PC-9 (cell line): ENCODE measurements around the gene NGEF. TPM values are rescaled to one million over a fixed set of nuclear protein-coding genes. Genes with fewer than 3 reads are reported as not detected.

Source experiments
- BruUV-seq: library from RNA; stranded (reverse); fragments of 400-500 nt; replicated peaks from 2 replicates; lab custom pipeline; 2021; lab: Mats Ljungman, UMichigan
- CTCF ChIA-PET: fragments of 300-600 bp; sonication (Branson Sonifier 250); formaldehyde crosslinking; loops from one replicate; lab custom pipeline; 2022; ENCODE audit warnings: antibody characterized with exemption; lab: Charles Lee
- POLR2A ChIA-PET: fragments of 300-600 bp; sonication (Branson Sonifier 250); formaldehyde crosslinking; loops from one replicate; lab custom pipeline; 2022; ENCODE audit warnings: antibody characterized with exemption; ENCODE audit not compliant: unreplicated experiment; lab: Charles Lee
- DNase-seq, 2 experiments: peaks; one replicate each; pipeline versions ENCODE4 v3.0.0 to v3.0.0-alpha.2; 2015 to 2022; ENCODE audit warnings: mixed read lengths in 1 of 2
- H2AFZ ChIP-seq: fragments of 200-600 bp; sonication (generic); 2 replicates; pipeline ENCODE4 v1.8.1; 2017; ENCODE audit warnings: antibody characterized with exemption
- H3F3A ChIP-seq: fragments of 200-600 bp; sonication (generic); 2 replicates; pipeline ENCODE4 v1.8.1; 2017; ENCODE audit warnings: antibody characterized with exemption, mild to moderate bottlenecking, low read depth; ENCODE audit not compliant: insufficient read depth
- H3K27ac ChIP-seq: fragments of 200-600 bp; sonication (generic); 2 replicates; pipeline ENCODE4 v1.6.1; 2016; ENCODE audit warnings: mixed run types
- H3K27me3 ChIP-seq: fragments of 200-600 bp; sonication (generic); 2 replicates; pipeline ENCODE4 v1.6.1; 2016; ENCODE audit warnings: low read depth, mixed run types; ENCODE audit not compliant: insufficient read depth
- H3K36me3 ChIP-seq: fragments of 200-600 bp; sonication (generic); 2 replicates; pipeline ENCODE4 v1.6.1; 2016; ENCODE audit warnings: low read depth, mixed run types
- H3K4me1 ChIP-seq: fragments of 200-600 bp; sonication (generic); replicated peaks from 2 replicates; pipeline ENCODE4 v1.6.1; 2016; ENCODE audit warnings: mixed run types; ENCODE audit not compliant: insufficient read depth
- H3K4me2 ChIP-seq: fragments of 200-600 bp; sonication (generic); 2 replicates; pipeline ENCODE4 v1.6.1; 2017; ENCODE audit warnings: mixed run types
- H3K4me3 ChIP-seq: fragments of 200-600 bp; sonication (generic); 2 replicates; pipeline ENCODE4 v1.6.1; 2016; ENCODE audit warnings: mixed run types
- H3K79me2 ChIP-seq: fragments of 200-600 bp; sonication (generic); 2 replicates; pipeline ENCODE4 v1.6.1; 2017; ENCODE audit warnings: low read depth, mixed run types
- H3K9me2 ChIP-seq: fragments of 200-600 bp; sonication (generic); 2 replicates; pipeline ENCODE4 v1.8.1; 2017; ENCODE audit warnings: mild to moderate bottlenecking; ENCODE audit not compliant: insufficient read depth
- H3K9me3 ChIP-seq: fragments of 200-600 bp; sonication (generic); 2 replicates; pipeline ENCODE4 v1.8.1; 2016; ENCODE audit warnings: low read depth; ENCODE audit not compliant: insufficient read depth
- H4K20me1 ChIP-seq: fragments of 200-600 bp; sonication (generic); 2 replicates; pipeline ENCODE4 v1.8.1; 2017; ENCODE audit not compliant: insufficient read depth
- CTCF ChIP-seq: fragments of 200-600 bp; sonication (generic); conservative IDR thresholded peaks from 2 replicates; pipeline ENCODE4 v1.6.1; 2017; ENCODE audit warnings: mixed run types, antibody characterized with exemption, mild to moderate bottlenecking, moderate library complexity
- EZH2 ChIP-seq: fragments of 200-600 bp; sonication (generic); IDR thresholded peaks from 2 replicates; pipeline ENCODE4 v1.8.0; 2017; ENCODE audit warnings: antibody characterized with exemption, low read depth
- intact Hi-C: fragments of 100-400 bp; cut with micrococcal nuclease; formaldehyde crosslinking; loops from one replicate; pipeline ENCODE4 v1.10.0; 2022; ENCODE audit not compliant: unreplicated experiment
- total RNA-seq: library from RNA; stranded (reverse); gene quantifications from 2 replicates; pipeline ENCODE4 v1.2.3, GENCODE V29; 2021

The NGEF gene
- total RNA-seq, 1 experiment from 2014 or later, result 55.3 TPM

- peaks cover 8% of the 10 kb centered on the region; the same call in 1 of the 2 replicates for H3F3A ChIP-seq
- H3K4me2 ChIP-seq, result no peak overlapping the region
- no peaks in the 10 kb centered on the region for H3K27me3 ChIP-seq
- H3K79me2 ChIP-seq, result no peaks in the 10 kb centered on the region
- H3K27ac ChIP-seq, result no peak overlapping the region
- intact Hi-C loops, result no loop called here
- no peaks in the 10 kb centered on the region for H3K9me3 ChIP-seq
- no peaks in the 10 kb centered on the region for H3K9me2 ChIP-seq
- no peak overlapping the region for H3K4me3 ChIP-seq
- BruUV-seq, result no TSS peak
- H3K36me3 ChIP-seq, result no peaks in the 10 kb centered on the region
- no peak overlapping the region for H2AFZ ChIP-seq
- no peaks in the 10 kb centered on the region for H3K4me1 ChIP-seq
- CTCF ChIA-PET, result no interaction called here
- no peak for TF ChIP-seq EZH2
- TF ChIP-seq CTCF, result no peak
- POLR2A ChIA-PET, result interaction anchor here (0.6 kb wide), 1 partner anchor 374 kb away, joined by 7 read pairs; no protein-coding TSS in a partner anchor
- H4K20me1 ChIP-seq, result no peaks in the 10 kb centered on the region
- no peak for DNase-seq
Measured at GRCh38 chr2:232869138-232870017, 143.7 kb downstream of the NGEF start.

GRCh38 chr2:232866104-232866503 is 147.0 kb downstream of the NGEF start:
- no TSS peak for BruUV-seq
- H3K4me1 ChIP-seq, result no peaks in the 10 kb centered on the region
- no peak overlapping the region for H2AFZ ChIP-seq
- POLR2A ChIA-PET, result interaction anchor here (0.6 kb wide), 1 partner anchor 386 kb away, joined by 4 read pairs; the partner anchor contains the start of gene ATG16L1
- H3K9me3 ChIP-seq, result no peaks in the 10 kb centered on the region
- TF ChIP-seq CTCF (no peak), EZH2 (no peak)
- no peaks in the 10 kb centered on the region; the same call in 1 of the 2 replicates for H4K20me1 ChIP-seq
- no peak overlapping the region for H3K4me2 ChIP-seq
- intact Hi-C loops, result no loop called here
- H3K4me3 ChIP-seq, result no peak overlapping the region
- H3F3A ChIP-seq, result peaks cover 5% of the 10 kb centered on the region; the same call in 1 of the 2 replicates
- H3K27me3 ChIP-seq, result no peaks in the 10 kb centered on the region
- DNase-seq, result no peak
- no peaks in the 10 kb centered on the region for H3K79me2 ChIP-seq
- H3K27ac ChIP-seq, result no peak overlapping the region
- no peaks in the 10 kb centered on the region for H3K9me2 ChIP-seq
- H3K36me3 ChIP-seq, result no peaks in the 10 kb centered on the region
- CTCF ChIA-PET, result no interaction called here

- Histone ChIP-seq H3K27me3 (no peaks in the 10 kb centered on the region), H3F3A (peaks cover 5% of the 10 kb centered on the region; the same call in 1 of the 2 replicates), H3K9me3 (no peaks in the 10 kb centered on the region), H3K79me2 (no peaks in the 10 kb centered on the region), H3K36me3 (no peaks in the 10 kb centered on the region), H3K4me2 (no peak overlapping the region), H3K9me2 (no peaks in the 10 kb centered on the region), H3K4me3 (no peak overlapping the region), H2AFZ (no peak overlapping the region), H3K27ac (no peak overlapping the region), H4K20me1 (no peaks in the 10 kb centered on the region; the same call in 1 of the 2 replicates), H3K4me1 (no peaks in the 10 kb centered on the region)
- no peak for DNase-seq
- POLR2A ChIA-PET, result no interaction called here
- TF ChIP-seq EZH2, result no peak
- TF ChIP-seq CTCF, result no peak
- intact Hi-C loops, result no loop called here
- CTCF ChIA-PET, result no interaction called here
- no TSS peak for BruUV-seq
Measured at GRCh38 chr2:232865165-232865564, 147.9 kb downstream of the NGEF start.
